NCI-H345 treated with DMSO at 0.1 percent for 48 hours (cell line): Measurements from ENCODE around the gene HNRNPUL1.

Experiments
- DNase-seq: peaks from one replicate; lab custom pipeline; 2025; ENCODE audit not compliant: unreplicated experiment; lab: John Stamatoyannopoulos, UW

HNRNPUL1 gene

GRCh38 chr19:41233748-41234240, 30.4 kb upstream of the HNRNPUL1 start:
- no peak for DNase-seq

GRCh38 chr19:41234512-41235168, 29.5 kb upstream of the HNRNPUL1 start:
- DNase-seq: no peak

- no peak for DNase-seq
Measured at GRCh38 chr19:41235480-41235879, 28.7 kb upstream of the HNRNPUL1 start.

- DNase-seq: no peak
Measured at GRCh38 chr19:41238244-41238643, 25.9 kb upstream of the HNRNPUL1 start.

- DNase-seq: no peak
Measured at GRCh38 chr19:41239363-41239762, 24.8 kb upstream of the HNRNPUL1 start.

- no peak for DNase-seq
Measured at GRCh38 chr19:41239961-41240574, 24.1 kb upstream of the HNRNPUL1 start.

GRCh38 chr19:41241859-41242258, 22.3 kb upstream of the HNRNPUL1 start:
- DNase-seq: no peak

- no peak for DNase-seq
Measured at GRCh38 chr19:41244117-41244516, 20.1 kb upstream of the HNRNPUL1 start.

- no peak for DNase-seq
Measured at GRCh38 chr19:41245843-41246242, 18.3 kb upstream of the HNRNPUL1 start.

GRCh38 chr19:41248895-41249294, 15.3 kb upstream of the HNRNPUL1 start:
- DNase-seq: no peak

GRCh38 chr19:41249707-41250423, 14.3 kb upstream of the HNRNPUL1 start:
- DNase-seq: no peak

GRCh38 chr19:41253660-41254059, 10.5 kb upstream of the HNRNPUL1 start:
- DNase-seq: no peak

GRCh38 chr19:41255171-41255570, 9.0 kb upstream of the HNRNPUL1 start:
- DNase-seq: no peak

- no peak for DNase-seq
Measured at GRCh38 chr19:41261474-41262190, 2.5 kb upstream of the HNRNPUL1 start.

GRCh38 chr19:41263042-41263849, 926 bp upstream of the HNRNPUL1 start:
- DNase-seq: peak; percentile 46

GRCh38 chr19:41264581-41265394, 616 bp downstream of the HNRNPUL1 start:
- DNase-seq: no peak

- DNase-seq: no peak
Measured at GRCh38 chr19:41265395-41266153, 1.4 kb downstream of the HNRNPUL1 start.

GRCh38 chr19:41269055-41269454, 4.9 kb downstream of the HNRNPUL1 start:
- DNase-seq: no peak

GRCh38 chr19:41269571-41269970, 5.4 kb downstream of the HNRNPUL1 start:
- DNase-seq: no peak
